Mesenchymal stem cell (in vitro differentiated cells and primary cell): Measurements from ENCODE around the gene NTMT1. TPM values are rescaled to one million over a fixed set of nuclear protein-coding genes. Genes with fewer than 3 reads are reported as not detected.

Experiments used
- DNase-seq: peaks from one replicate; pipeline ENCODE4 v3.0.0-alpha.2; 2013
- H2AFZ ChIP-seq: one replicate; pipeline ENCODE4 v1.6.1; 2013; ENCODE audit warnings: low read depth, mild to moderate bottlenecking, control low read depth, inconsistent platforms, low read length, moderate library complexity
- H2AK5ac ChIP-seq: 2 replicates; pipeline ENCODE4 v1.6.1; 2013; ENCODE audit warnings: low read length, moderate library complexity, mild to moderate bottlenecking, inconsistent platforms; ENCODE audit not compliant: severe bottlenecking
- H2BK120ac ChIP-seq: one replicate; pipeline ENCODE4 v1.6.1; 2013; ENCODE audit warnings: low read depth, mild to moderate bottlenecking, inconsistent platforms, low read length, moderate library complexity
- H2BK12ac ChIP-seq, 2 experiments: one replicate each; pipeline ENCODE4 v1.6.1; 2013; ENCODE audit warnings: inconsistent platforms in 2 of 2, low read length in 2 of 2, mild to moderate bottlenecking in 2 of 2, moderate library complexity in 2 of 2, control low read depth in 1 of 2
- H2BK15ac ChIP-seq: one replicate; pipeline ENCODE4 v1.6.1; 2013; ENCODE audit warnings: mild to moderate bottlenecking, low read depth, inconsistent platforms; ENCODE audit not compliant: poor library complexity, severe bottlenecking
- H2BK5ac ChIP-seq: 2 replicates; pipeline ENCODE4 v1.6.1; 2013; ENCODE audit warnings: low read depth, mild to moderate bottlenecking, low read length, control low read depth, inconsistent platforms; ENCODE audit not compliant: poor library complexity, severe bottlenecking
- H3K14ac ChIP-seq, 2 experiments: one replicate each; pipeline ENCODE4 v1.6.1; 2013; ENCODE audit warnings: inconsistent platforms in 2 of 2, low read length in 2 of 2, control low read depth in 1 of 2, mild to moderate bottlenecking in 1 of 2, moderate library complexity in 1 of 2
- H3K18ac ChIP-seq, 2 experiments: one replicate each; pipeline ENCODE4 v1.6.1; 2013; ENCODE audit warnings: inconsistent platforms in 2 of 2, low read length in 2 of 2, control low read depth in 1 of 2, low read depth in 1 of 2, mild to moderate bottlenecking in 1 of 2
- H3K23ac ChIP-seq, 2 experiments: one replicate each; pipeline ENCODE4 v1.6.1; 2013; ENCODE audit warnings: inconsistent platforms in 2 of 2, low read length in 2 of 2, mild to moderate bottlenecking in 2 of 2, moderate library complexity in 2 of 2, control low read depth in 1 of 2
- H3K27ac ChIP-seq: 2 replicates; pipeline ENCODE4 v1.5.1; 2013; ENCODE audit warnings: mild to moderate bottlenecking, moderate library complexity, low read length, control low read depth, inconsistent platforms; ENCODE audit not compliant: poor library complexity, severe bottlenecking
- H3K27me3 ChIP-seq, 2 experiments: 2 replicates each; pipeline versions ENCODE4 v1.6.1 to v1.7.0; 2013; ENCODE audit warnings: low read length in 2 of 2, mild to moderate bottlenecking in 2 of 2, moderate library complexity in 2 of 2, control low read depth in 1 of 2, inconsistent platforms in 1 of 2; ENCODE audit not compliant: control insufficient read depth in 1 of 2, insufficient read depth in 1 of 2
- H3K36me3 ChIP-seq, 2 experiments: 2 replicates each; pipeline versions ENCODE4 v1.6.1 to v1.7.0; 2013; ENCODE audit warnings: low read length in 2 of 2, control low read depth in 1 of 2, inconsistent platforms in 1 of 2, low read depth in 1 of 2, mild to moderate bottlenecking in 1 of 2; ENCODE audit not compliant: insufficient read depth in 2 of 2, control insufficient read depth in 1 of 2
- H3K4ac ChIP-seq, 2 experiments: one replicate each; pipeline ENCODE4 v1.6.1; 2013; ENCODE audit warnings: inconsistent platforms in 2 of 2, low read length in 2 of 2, mild to moderate bottlenecking in 2 of 2, moderate library complexity in 2 of 2, control low read depth in 1 of 2, low read depth in 1 of 2
- H3K4me1 ChIP-seq: 2 replicates; pipeline ENCODE4 v1.6.1; 2013; ENCODE audit warnings: low read depth, low read length, control low read depth; ENCODE audit not compliant: control insufficient read depth, insufficient read depth
- H3K4me2 ChIP-seq: 2 replicates; pipeline ENCODE4 v1.6.1; 2013; ENCODE audit warnings: low read length, mild to moderate bottlenecking, inconsistent platforms; ENCODE audit not compliant: poor library complexity, severe bottlenecking
- H3K4me3 ChIP-seq, 2 experiments: 2 replicates each; pipeline versions ENCODE4 v1.5.1 to v1.7.0; 2013; ENCODE audit warnings: low read length in 2 of 2, mild to moderate bottlenecking in 2 of 2, control low read depth in 1 of 2, low read depth in 1 of 2; ENCODE audit not compliant: insufficient read depth in 1 of 2
- H3K79me1 ChIP-seq: replicated peaks from 2 replicates; pipeline ENCODE4 v1.6.1; 2013; ENCODE audit warnings: mild to moderate bottlenecking, control low read depth, low read length, inconsistent platforms; ENCODE audit not compliant: poor library complexity, severe bottlenecking
- H3K9ac ChIP-seq: 2 replicates; pipeline ENCODE4 v1.7.0; 2013; ENCODE audit warnings: mild to moderate bottlenecking, low read length, moderate library complexity
- H3K9me3 ChIP-seq: 2 replicates; pipeline ENCODE4 v1.7.0; 2013; ENCODE audit warnings: mild to moderate bottlenecking, low read length; ENCODE audit not compliant: control insufficient read depth
- H4K8ac ChIP-seq: one replicate; pipeline ENCODE4 v1.6.1; 2013; ENCODE audit warnings: inconsistent platforms, mild to moderate bottlenecking, low read length, moderate library complexity
- H4K91ac ChIP-seq: one replicate; pipeline ENCODE4 v1.6.1; 2013; ENCODE audit warnings: mild to moderate bottlenecking, low read length, inconsistent platforms
- WGBS: methylation state at CpG from one replicate; pipeline ENCODE4 v1.1.7; 2013; ENCODE audit warnings: mixed read lengths; 5-methylcytosine and 5-hydroxymethylcytosine counted together
- polyA plus RNA-seq, 2 experiments: library from polyadenylated mRNA; stranded (reverse); fragments of 200-250 nt; gene quantifications; one replicate each; pipeline ENCODE4 v1.2.3, GENCODE V29; 2013

NTMT1 gene, protein sequence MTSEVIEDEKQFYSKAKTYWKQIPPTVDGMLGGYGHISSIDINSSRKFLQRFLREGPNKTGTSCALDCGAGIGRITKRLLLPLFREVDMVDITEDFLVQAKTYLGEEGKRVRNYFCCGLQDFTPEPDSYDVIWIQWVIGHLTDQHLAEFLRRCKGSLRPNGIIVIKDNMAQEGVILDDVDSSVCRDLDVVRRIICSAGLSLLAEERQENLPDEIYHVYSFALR
- polyA plus RNA-seq (2013, experiment 1 of 2): 38.5 TPM
- 39.6 TPM for polyA plus RNA-seq (2013, experiment 2 of 2)

- Histone ChIP-seq H4K8ac (peak within 1 kb of the TSS; percentile 86), H3K27me3 (no peaks in the 10 kb centered on the region), H2BK120ac (peak within 1 kb of the TSS; percentile 96), H3K14ac (peak within 1 kb of the TSS; percentile 14 to 80), H3K79me1 (peaks cover 1% of the 10 kb centered on the region), H2BK5ac (peak within 1 kb of the TSS; percentile 84), H2AK5ac (peak within 1 kb of the TSS; percentile 33), H3K36me3 (peaks cover 7 to 11% of the 10 kb centered on the region in 2 experiments), H2BK12ac (peak within 1 kb of the TSS; percentile 11 to 37), H3K4me1 (peaks cover 30% of the 10 kb centered on the region), H2BK15ac (peak within 1 kb of the TSS; percentile 99), H3K27ac (peak within 1 kb of the TSS; percentile 83), H3K23ac (no peak within 1 kb of the TSS), H3K9me3 (no peaks in the 10 kb centered on the region), H3K4me2 (peak within 1 kb of the TSS; percentile 91), H3K4me3 (peak within 1 kb of the TSS; percentile 82 to 86), H3K9ac (peak within 1 kb of the TSS; percentile 94), H3K18ac (peak within 1 kb of the TSS; percentile 91 to 97), H3K4ac (peak within 1 kb of the TSS; percentile 81 to 93), H4K91ac (peak within 1 kb of the TSS; percentile 92), H2AFZ (peak within 1 kb of the TSS; percentile 54)
- WGBS: 0% methylated on average over 25 of the region's 55 CpGs
- DNase-seq: peak; percentile 87
Observed at GRCh38 chr9:129626079-129626624, at the start of gene NTMT1. Gene NTMT1 (plus strand): TSS chr9:129626163. CDS start chr9:129632704, 6,541 bp downstream.

DNA sequence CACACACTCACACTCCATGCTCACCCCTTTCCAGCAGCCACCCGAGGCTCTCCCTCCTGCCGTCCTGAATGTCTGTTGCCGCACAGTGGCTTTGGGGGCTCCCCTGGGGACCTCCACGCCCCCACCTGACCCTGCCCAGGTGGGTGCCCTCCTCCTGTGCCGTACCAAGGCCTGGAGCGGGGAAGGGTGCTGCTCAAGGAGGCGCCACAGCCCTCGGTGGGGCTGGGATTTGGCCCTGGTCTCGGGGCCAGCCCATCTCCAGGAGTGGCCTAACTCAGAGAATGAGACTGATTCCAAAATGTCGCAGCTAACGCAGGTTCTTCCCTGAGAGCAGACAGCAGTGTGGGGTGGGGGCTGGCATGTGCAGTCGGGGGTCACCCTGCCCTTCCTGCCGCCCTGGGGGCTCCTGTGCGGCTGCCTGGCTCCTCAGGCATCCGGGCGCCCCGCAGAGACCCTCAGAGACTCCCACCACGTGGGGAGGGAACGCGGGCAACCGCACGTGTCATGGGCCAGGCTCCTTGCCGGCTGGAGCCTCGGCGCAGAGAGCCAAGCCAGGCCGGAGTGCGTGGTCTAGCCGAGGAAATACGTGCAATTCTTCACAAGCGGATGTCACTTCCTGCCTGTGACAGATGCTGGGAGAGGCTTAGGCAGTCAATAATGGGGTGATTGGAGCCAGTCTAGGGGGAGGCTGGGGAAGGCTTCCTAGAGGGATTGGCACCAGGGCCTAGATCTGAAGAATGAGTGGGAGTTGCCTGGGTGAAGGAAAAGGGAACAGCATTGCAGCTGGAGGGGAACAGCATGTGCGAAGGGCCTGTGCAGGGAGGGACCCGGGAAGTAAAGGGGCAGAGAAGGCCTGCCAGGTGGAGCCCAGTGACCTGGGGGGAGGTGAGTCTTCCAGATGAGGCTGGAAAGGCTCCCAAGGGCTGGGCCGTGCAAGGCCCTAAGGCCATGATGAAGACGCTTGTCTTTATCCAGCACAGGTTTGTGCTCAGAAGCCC lies 49.1 kb upstream of the NTMT1 start:
- H3K14ac ChIP-seq: peak overlapping the region in 1 of 2 experiments; percentile 62
- peaks cover 18% of the 10 kb centered on the region for H3K4me1 ChIP-seq
- no peak overlapping the region for H2BK5ac ChIP-seq
- H3K23ac ChIP-seq: no peak overlapping the region
- H2BK15ac ChIP-seq: peak overlapping the region; percentile 79
- peak overlapping the region; percentile 62 to 91 for H3K4ac ChIP-seq
- no peak overlapping the region for H3K27ac ChIP-seq
- peak; percentile 77 for DNase-seq
- H3K9me3 ChIP-seq: no peaks in the 10 kb centered on the region
- no peaks in the 10 kb centered on the region for H3K79me1 ChIP-seq
- H3K27me3 ChIP-seq: no peaks in the 10 kb centered on the region
- no peak overlapping the region for H3K4me2 ChIP-seq
- 58% methylated on average over 34 of the region's 34 CpGs for WGBS
- no peak overlapping the region for H3K4me3 ChIP-seq
- H2BK12ac ChIP-seq: peak overlapping the region; percentile 49 to 64
- H2BK120ac ChIP-seq: peak overlapping the region; percentile 86
- no peak overlapping the region for H2AK5ac ChIP-seq
- H3K36me3 ChIP-seq: no peaks in the 10 kb centered on the region
- H4K91ac ChIP-seq: peak overlapping the region; percentile 53
- H2AFZ ChIP-seq: peak overlapping the region; percentile 37
- H4K8ac ChIP-seq: peak overlapping the region; percentile 92
- H3K18ac ChIP-seq: peak overlapping the region; percentile 64 to 96
- H3K9ac ChIP-seq: peak overlapping the region; percentile 22

GRCh38 chr9:129579294-129579693 lies 46.7 kb upstream of the NTMT1 start:
- Histone ChIP-seq H3K36me3 (no peaks in the 10 kb centered on the region), H3K4me3 (no peak overlapping the region), H3K4me2 (no peak overlapping the region), H3K9ac (no peak overlapping the region), H3K18ac (no peak overlapping the region), H3K4me1 (peaks cover 18% of the 10 kb centered on the region), H3K4ac (no peak overlapping the region), H2AK5ac (no peak overlapping the region), H2AFZ (no peak overlapping the region), H2BK120ac (no peak overlapping the region), H2BK12ac (no peak overlapping the region), H3K27ac (no peak overlapping the region), H2BK15ac (no peak overlapping the region), H3K79me1 (no peaks in the 10 kb centered on the region), H3K9me3 (no peaks in the 10 kb centered on the region), H4K8ac (no peak overlapping the region), H3K23ac (no peak overlapping the region), H3K14ac (no peak overlapping the region), H3K27me3 (no peaks in the 10 kb centered on the region), H2BK5ac (no peak overlapping the region), H4K91ac (no peak overlapping the region)
- 96% methylated on average over 3 of the region's 3 CpGs for WGBS
- no peak for DNase-seq
